H1 (cell line): Measurements from ENCODE around the gene COG4. TPM values are rescaled to one million over a fixed set of nuclear protein-coding genes. Genes with fewer than 3 reads are reported as not detected.
A peak's percentile ranks its signal among the peaks of the same experiment; 100 is the strongest.

Source experiments
- ASH2L ChIP-seq: fragments of 200-600, 300-600 bp; sonication (generic); IDR thresholded peaks from one replicate; pipeline ENCODE4 v1.7.1; 2017; ENCODE audit warnings: low read length
- CHD2 ChIP-seq: IDR thresholded peaks from 2 replicates; pipeline ENCODE4 v1.6.1; 2012; ENCODE audit warnings: low read length, improper control_type of control experiment
- FOSL1 ChIP-seq: IDR thresholded peaks from 2 replicates; pipeline ENCODE4 v1.6.1; 2011; ENCODE audit warnings: mild to moderate bottlenecking, low read depth, low read length, moderate library complexity; ENCODE audit not compliant: insufficient read depth
- HDAC2 ChIP-seq, 2 experiments: fragments of 300-600 bp in 1 of 2; sonication (generic) in 1 of 2; IDR thresholded peaks; 2 replicates each; pipeline ENCODE4 v1.6.1; 2011 to 2012; ENCODE audit warnings: low read depth in 2 of 2, low read length in 2 of 2, mild to moderate bottlenecking in 2 of 2, moderate library complexity in 2 of 2, borderline replicate concordance in 1 of 2, inconsistent platforms in 1 of 2
- NANOG ChIP-seq: IDR thresholded peaks from 2 replicates; pipeline ENCODE4 v1.6.1; 2011; ENCODE audit warnings: low read length, low read depth, mild to moderate bottlenecking, inconsistent platforms; ENCODE audit not compliant: insufficient read depth, poor library complexity, severe bottlenecking
- POLR2AphosphoS5 ChIP-seq: IDR thresholded peaks from 2 replicates; pipeline ENCODE4 v1.6.1; 2011; ENCODE audit warnings: low read depth, low read length
- POU5F1 ChIP-seq: IDR thresholded peaks from 2 replicates; pipeline ENCODE4 v1.6.1; 2011; ENCODE audit warnings: low read depth, mild to moderate bottlenecking, low read length, moderate library complexity
- SIX5 ChIP-seq: IDR thresholded peaks from 2 replicates; pipeline ENCODE4 v1.6.1; 2011; ENCODE audit warnings: mild to moderate bottlenecking, low read depth, low read length
- TCF12 ChIP-seq: IDR thresholded peaks from 2 replicates; pipeline ENCODE4 v1.6.1; 2011; ENCODE audit warnings: low read depth, mild to moderate bottlenecking, low read length
- USF2 ChIP-seq: IDR thresholded peaks from 2 replicates; pipeline ENCODE4 v1.6.1; 2011; ENCODE audit warnings: low read length, improper control_type of control experiment
- YY1 ChIP-seq: IDR thresholded peaks from 2 replicates; pipeline ENCODE4 v1.6.1; 2011; ENCODE audit warnings: low read depth, mild to moderate bottlenecking, low read length
- polyA plus RNA-seq, 7 experiments: library from polyadenylated mRNA; depleted of rRNA in 3 of 7; stranded (reverse) in 5 of 7; unstranded in 2 of 7; fragments of >200 nt in 5 of 7; fragments of 200-250 nt in 2 of 7; gene quantifications; 1 replicate in 5 of 7; 2 replicates in 1 of 7; 4 replicates in 1 of 7; pipeline versions ENCODE4 v1.2.1 to v1.2.3, GENCODE V29; 2011 to 2013; ENCODE audit warnings: missing spikeins in 2 of 7, mixed read lengths in 2 of 7
- total RNA-seq: library from RNA; stranded (reverse); fragmentation: NEBNext Ultra II Directional; extraction: Animal tissue kit (Norgen Biotek cat#: 25700); gene quantifications from 2 replicates; pipeline ENCODE4 v1.2.1, GENCODE V29; 2021

Gene COG4
- total and polyA plus RNA-seq, 2 of the 8 experiments (the other 6 are each of a cell fraction or from before 2014, with no cell fraction given), result 46.1 to 50.2 TPM

- peak; percentile 93 for TF ChIP-seq YY1
- no peak for TF ChIP-seq CHD2
- no peak for TF ChIP-seq NANOG
- no peak; the same call in 1 of the 2 replicates for TF ChIP-seq POLR2AphosphoS5
- peak; percentile 49 for TF ChIP-seq ASH2L
- TF ChIP-seq TCF12, result no peak
- no peak for TF ChIP-seq FOSL1
- no peak for TF ChIP-seq USF2
- TF ChIP-seq HDAC2 (IDR thresholded peaks at IDR 0.05; ENCODE audit: borderline replicate concordance in 1 of 2, low read depth in 2 of 2, low read length in 2 of 2), result peak in 1 of 2 experiments; percentile 97; a peak in 2 of 4 replicates
- no peak for TF ChIP-seq SIX5
- no peak for TF ChIP-seq POU5F1
Measured at GRCh38 chr16:70523076-70523742, at the start of gene COG4 (continued).
